ENCODE measurements around the gene STAT3.
"Not testable (repeated sequence)": the region's sequence is repeated elsewhere in the genome, so short reads cannot be mapped to it uniquely, and the experiment has no call there.

The STAT3 gene

DNA sequence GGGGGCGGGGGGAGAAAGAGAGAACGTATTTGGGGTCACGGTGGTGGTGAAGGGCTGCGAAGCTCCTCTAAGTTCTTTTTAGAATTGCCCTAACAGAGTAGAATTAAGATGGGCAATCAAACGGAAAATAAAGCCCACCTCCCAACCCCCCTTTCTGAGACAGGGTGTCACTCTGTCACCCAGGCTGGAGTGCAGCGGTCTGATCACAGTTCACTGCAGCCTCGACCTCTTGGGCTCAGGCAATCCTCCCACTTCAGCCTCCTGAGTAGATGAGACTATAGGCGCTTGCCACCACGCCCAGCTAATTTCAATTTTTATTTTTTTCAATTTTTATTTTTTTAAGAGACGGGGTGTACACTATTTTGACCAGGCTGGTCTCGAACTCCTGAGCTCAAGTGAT lies 35.5 kb upstream of the STAT3 start:
- TF ChIP-seq, protein P1, sequence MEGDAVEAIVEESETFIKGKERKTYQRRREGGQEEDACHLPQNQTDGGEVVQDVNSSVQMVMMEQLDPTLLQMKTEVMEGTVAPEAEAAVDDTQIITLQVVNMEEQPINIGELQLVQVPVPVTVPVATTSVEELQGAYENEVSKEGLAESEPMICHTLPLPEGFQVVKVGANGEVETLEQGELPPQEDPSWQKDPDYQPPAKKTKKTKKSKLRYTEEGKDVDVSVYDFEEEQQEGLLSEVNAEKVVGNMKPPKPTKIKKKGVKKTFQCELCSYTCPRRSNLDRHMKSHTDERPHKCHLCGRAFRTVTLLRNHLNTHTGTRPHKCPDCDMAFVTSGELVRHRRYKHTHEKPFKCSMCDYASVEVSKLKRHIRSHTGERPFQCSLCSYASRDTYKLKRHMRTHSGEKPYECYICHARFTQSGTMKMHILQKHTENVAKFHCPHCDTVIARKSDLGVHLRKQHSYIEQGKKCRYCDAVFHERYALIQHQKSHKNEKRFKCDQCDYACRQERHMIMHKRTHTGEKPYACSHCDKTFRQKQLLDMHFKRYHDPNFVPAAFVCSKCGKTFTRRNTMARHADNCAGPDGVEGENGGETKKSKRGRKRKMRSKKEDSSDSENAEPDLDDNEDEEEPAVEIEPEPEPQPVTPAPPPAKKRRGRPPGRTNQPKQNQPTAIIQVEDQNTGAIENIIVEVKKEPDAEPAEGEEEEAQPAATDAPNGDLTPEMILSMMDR (IDR thresholded peaks at IDR 0.05) = no peak
- Histone ChIP-seq H3K27ac (peak overlapping the region; percentile 91 to 99), H3K4me3 (peak overlapping the region; percentile 86)
- DNase-seq (ENCODE audit: low spot score) = no peak

DNA sequence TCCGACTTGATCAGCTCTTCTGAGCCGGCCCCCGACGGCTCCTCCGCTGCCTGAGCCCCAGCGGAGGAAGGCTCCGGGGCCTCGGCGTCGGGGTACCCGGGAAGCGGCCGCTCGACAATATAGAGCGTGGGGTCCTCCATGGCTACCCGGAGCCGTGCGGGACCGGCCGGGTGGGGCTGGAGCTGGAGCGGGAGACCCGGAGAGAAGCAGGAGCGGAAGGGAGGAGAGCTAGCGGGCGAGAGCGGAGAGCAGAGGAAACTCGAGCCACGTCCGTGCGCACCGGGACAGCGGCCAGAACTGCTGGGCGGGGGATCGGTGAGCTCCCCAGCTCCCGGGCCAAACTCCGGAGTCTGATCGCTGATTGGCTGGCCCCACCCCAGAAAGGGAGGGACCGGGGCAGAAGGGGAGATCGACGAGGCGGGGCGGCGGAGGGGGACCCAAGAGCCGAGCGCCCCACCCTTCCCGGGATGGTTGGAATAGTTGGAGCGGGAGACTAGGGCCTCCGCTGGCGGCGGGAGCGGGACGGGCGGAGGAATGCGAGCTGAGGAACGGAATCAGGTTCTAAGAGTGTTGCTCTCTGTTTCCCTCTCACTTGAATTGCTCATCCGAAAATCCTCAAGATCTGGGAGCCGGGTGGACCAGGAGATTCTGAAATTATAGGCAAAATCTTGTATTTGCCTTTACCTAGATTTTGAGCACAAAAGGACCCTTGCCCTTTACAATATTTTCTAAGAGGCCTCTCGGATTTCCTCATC lies 34.9 kb upstream of the STAT3 start, which contains the start of gene CAVIN1:
CAVIN1 (minus strand) TSS at position 299 of the 755 bp plus-strand sequence; CDS start at position 140, 159 bp downstream.
- TF ChIP-seq, protein P1 (IDR thresholded peaks at IDR 0.05) = no peak
- H3K4me3 ChIP-seq = peak within 1 kb of the TSS; percentile 86
- peak within 1 kb of the TSS; percentile 91 to 99 for H3K27ac ChIP-seq
- DNase-seq (ENCODE audit: low spot score) = peak; percentile 100

- TF ChIP-seq, protein P1 (IDR thresholded peaks at IDR 0.05) = no peak
- H3K4me3 ChIP-seq = peak overlapping the region; percentile 86
- peak overlapping the region; percentile 91 to 99 for H3K27ac ChIP-seq
- DNase-seq (ENCODE audit: low spot score) = no peak
Measured at GRCh38 chr17:42422412-42422957, 34.2 kb upstream of the STAT3 start.

- H3K4me3 ChIP-seq = peak overlapping the region; percentile 86
- TF ChIP-seq, protein P1 (IDR thresholded peaks at IDR 0.05) = no peak
- peak; percentile 83 for DNase-seq (ENCODE audit: low spot score)
- H3K27ac ChIP-seq = peak overlapping the region; percentile 91 to 99
Measured at GRCh38 chr17:42421507-42422338, 33.5 kb upstream of the STAT3 start.

DNA sequence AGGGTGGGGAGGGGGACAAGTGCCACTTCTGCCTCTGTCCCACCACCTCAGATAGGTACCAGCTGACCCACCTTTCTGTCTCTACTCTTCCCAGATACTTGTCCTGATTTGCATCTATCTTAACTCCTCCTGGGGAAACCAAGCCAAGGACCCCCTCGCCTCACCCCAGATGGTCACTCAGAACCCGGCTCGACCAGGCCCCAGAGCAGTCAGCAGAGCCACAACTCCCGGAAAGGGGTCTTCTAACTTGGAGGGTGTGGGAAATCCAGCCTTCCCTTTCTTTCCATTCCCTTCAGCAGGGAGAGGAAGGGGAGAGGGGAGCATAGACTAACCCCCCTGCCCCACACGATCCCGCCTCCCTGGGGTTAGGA lies 32.9 kb upstream of the STAT3 start:
- TF ChIP-seq, protein P1 (IDR thresholded peaks at IDR 0.05) = no peak
- DNase-seq (ENCODE audit: low spot score) = no peak
- peak overlapping the region; percentile 91 to 99 for H3K27ac ChIP-seq
- peak overlapping the region; percentile 86 for H3K4me3 ChIP-seq

DNA sequence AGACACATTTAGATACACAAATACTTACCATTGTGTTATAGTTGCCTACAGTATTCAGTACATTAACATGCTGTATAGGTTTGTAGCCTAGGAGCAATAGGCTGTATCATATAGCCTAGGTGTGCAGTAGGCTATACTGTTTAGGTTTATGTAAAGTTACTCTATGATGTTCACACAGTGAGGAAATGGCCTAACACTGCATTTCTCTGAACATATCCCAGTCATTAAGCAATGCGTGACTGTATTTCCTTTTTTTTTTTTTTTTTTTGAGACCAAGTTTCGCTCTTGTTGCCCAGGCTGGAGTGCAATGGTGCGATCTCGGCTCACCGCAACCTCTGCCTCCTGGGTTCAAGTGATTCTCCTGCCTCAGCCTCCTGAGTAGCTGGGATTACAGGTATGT lies 29.7 kb upstream of the STAT3 start:
- peak overlapping the region; percentile 41 for H3K4me3 ChIP-seq
- not testable (repeated sequence) for DNase-seq (ENCODE audit: low spot score)
- peak overlapping the region; percentile 63 to 91 for H3K27ac ChIP-seq

GRCh38 chr17:42414704-42415409 lies 26.6 kb upstream of the STAT3 start:
- DNase-seq (ENCODE audit: low spot score) = no peak
- Histone ChIP-seq H3K27ac (peak overlapping the region; percentile 45 to 80), H3K4me3 (peak overlapping the region; percentile 53)
- TF ChIP-seq, protein P1 (IDR thresholded peaks at IDR 0.05) = no peak

Measured in coronary artery (tissue), 2 donors.